DMS153 (cell line): ENCODE results near the gene MYH16.
A peak's percentile ranks its signal among the peaks of the same experiment; 100 is the strongest.
"Not testable (repeated sequence)": the region's sequence is repeated elsewhere in the genome, so short reads cannot be mapped to it uniquely, and the experiment has no call there.

Experiments used
- DNase-seq: peaks from one replicate; lab custom pipeline; 2025; lab: John Stamatoyannopoulos, UW

The MYH16 gene

DNA sequence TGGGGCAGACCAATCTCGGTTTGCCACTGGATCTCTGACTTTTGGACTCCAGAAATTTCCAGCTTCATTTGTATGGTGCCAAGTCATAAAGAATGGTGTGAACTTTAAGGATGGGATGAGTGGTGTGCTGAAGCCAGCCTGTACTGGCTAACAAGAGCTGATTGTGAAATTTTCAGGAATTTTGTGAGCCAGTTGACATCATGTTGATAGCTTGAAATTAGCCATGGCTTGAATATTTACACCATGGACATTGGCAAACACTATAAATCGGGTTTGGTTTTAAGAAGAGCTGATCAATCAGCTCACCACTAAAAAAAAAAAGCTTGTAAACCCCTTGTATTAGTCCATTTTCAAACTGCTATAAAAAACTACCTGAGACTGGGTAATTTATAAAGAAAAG is 14.1 kb upstream of the MYH16 start:
- DNase-seq = no peak

DNA sequence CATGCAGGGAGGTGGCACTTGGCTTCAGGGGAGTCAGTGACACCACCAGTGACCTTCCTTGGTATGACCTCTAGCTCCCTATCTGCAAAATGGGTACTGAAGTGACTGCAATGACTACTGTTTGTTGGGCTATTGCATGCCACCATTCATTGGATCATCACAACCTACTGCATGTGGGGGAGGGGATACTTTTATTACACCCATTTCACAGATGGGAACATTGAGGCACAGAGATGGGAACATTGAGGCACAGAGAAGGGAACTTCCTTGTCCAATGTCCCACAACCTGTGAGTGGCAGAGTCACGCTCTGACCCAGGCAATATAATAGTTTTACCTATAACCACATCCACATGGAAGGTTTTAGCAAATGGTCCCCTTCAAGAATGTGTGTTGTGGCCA is 12.2 kb upstream of the MYH16 start:
- no peak for DNase-seq

DNA sequence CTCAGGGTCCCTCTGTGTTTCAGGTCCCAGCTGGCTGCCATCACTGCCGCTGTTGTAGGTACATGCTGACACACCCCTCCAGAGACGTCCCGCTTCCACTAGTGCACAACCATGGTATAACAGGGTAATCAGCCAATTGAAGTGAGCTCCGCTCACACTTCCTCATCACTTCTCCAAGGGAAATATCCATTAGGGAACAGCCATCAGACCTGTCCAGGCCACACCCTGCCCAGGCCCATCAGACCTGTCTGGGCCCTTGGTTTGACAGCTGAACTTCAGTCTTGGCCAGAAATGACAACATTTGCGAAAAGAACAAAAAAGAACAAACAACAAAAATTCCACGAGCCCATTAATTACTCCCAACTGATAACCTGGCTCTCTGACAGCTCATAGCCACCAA is 11.0 kb upstream of the MYH16 start:
- no peak for DNase-seq

DNA sequence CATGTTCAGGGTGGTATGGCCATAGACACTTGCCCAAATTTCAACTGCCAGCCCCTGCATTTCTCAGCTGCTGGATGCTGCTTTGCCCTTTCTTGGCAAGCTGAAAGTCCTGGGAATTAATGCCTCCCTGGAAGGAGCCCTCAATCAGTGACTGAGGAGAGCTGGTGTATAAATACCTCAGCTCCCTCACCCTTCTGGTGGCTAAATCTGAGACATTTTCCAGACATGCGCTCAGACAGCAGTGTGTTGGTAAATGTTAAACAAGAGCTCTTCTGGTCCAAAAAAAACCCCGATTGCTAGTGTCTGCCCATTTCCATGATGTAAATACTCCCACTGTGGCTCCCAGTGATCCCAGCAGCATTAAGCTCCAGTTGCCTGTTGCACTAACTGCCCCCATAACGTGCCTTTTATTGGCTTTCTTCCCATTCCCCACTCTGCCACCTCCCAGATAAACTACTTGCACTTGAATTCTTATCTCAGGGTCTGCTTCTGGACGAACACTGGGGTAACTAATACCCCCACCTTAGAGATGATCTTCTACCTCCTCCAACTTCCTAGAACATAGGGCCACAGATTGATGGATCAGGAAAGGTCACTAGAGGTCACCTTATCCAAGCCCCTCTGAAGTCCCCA is 6.7 kb upstream of the MYH16 start:
- no peak for DNase-seq

DNA sequence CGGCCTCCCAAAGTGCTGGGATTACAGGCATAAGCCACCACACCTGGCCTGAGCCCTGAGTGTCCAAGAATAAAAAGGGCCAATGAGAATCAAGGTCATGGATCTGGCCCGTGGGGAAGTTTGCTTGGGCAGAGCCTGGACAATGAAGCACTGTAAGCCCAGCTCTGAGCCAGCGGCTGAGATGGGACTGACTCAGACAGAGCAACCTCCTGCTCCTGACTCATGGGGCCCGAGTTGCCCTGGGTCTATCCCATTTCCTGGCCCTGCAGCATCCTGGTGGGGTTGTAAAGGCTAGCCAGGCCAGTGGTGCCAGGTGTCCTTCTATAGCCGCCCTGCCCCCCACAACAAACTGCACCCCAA is 5.2 kb upstream of the MYH16 start:
- DNase-seq = no peak

DNA sequence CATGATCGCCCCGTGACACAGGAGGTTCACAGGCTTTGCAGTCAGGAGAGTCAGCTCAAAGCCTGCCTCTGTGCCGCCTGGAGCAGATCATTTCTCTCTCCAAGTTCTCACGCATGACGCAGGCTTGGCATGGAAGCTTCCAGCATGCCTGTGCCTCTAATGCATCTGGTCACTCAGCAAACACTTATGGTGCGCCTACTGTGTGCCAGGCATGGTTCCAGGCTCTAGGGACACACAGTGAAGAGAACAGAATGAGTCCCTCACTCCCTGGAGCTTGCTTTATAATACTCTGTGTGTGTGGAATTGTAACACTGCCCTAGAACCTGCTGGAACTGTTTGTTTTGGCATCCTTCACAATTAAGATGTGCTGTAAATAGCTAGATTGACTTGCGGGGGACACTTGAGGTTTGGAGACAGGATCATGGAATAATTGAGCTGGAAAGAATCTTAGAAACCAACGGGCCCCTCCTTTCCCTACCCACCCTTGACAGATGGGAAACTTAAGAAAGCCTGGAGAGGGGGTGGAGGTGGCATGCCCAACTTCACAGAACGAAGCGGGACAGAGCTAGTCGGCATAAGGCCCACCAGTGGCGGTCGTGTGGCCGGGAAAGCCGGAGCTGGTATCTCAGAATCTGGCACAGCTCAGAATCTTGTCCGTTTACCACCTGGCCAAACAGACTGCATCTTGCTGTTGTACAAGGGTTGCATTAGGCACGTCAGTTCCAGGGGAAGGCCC is 4.6 kb upstream of the MYH16 start:
- DNase-seq = no peak

DNA sequence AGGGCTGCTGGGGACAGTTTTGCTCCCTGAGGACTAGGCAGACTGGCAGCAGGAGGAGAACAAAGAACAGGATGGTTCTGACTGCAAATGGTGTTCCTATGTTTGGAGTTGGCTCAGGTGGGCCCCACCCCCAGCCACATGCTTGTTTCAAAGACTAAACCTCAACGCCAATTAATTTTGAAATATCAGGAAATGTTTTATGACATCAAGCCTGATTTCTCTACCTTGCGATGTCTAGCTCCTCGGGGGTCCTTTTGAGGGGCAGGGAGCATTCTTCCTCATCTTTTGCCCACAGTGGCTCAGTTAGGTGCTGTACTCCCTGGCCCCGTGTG is 4.1 kb upstream of the MYH16 start:
- DNase-seq = no peak

DNA sequence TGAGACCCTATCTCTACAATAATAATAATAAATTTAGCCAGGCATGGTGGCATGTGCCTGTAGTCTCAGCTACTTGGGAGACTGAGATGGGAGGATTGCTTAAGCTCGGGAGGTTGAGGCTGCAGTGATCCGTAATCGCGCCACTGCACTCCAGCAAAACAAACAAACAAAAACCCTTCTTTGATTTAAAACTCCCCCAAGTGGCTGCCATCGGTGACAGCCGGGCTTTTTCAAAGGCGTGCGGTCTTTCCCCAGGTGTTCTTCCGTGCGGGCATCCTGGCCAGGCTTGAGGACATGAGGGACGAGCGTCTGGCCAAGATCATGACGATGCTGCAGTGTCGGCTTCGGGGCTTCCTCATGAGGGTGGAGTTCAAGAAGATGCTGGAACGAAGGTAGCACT is 1.9 kb upstream of the MYH16 start:
- peak; percentile 33 for DNase-seq

DNA sequence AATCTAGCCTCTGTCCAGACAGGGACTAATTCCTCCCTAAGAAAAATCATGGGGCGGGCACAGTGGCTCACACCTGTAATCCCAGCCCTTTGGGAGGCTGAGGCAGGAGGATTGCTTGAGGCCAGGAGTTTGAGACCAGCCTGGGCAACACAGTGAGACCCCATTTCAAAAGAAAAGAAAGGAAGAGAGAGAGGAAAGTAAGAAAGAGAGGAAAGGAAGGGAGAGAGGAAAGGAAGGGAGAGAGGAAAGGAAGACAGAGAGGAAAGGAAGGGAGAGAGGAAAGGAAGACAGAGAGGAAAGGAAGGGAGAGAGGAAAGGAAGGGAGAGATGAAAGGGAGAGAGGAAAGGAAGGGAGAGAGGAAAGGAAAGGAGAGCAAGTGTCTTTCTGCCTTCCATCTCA is 922 bp downstream of the MYH16 start:
- not testable (repeated sequence) for DNase-seq

DNA sequence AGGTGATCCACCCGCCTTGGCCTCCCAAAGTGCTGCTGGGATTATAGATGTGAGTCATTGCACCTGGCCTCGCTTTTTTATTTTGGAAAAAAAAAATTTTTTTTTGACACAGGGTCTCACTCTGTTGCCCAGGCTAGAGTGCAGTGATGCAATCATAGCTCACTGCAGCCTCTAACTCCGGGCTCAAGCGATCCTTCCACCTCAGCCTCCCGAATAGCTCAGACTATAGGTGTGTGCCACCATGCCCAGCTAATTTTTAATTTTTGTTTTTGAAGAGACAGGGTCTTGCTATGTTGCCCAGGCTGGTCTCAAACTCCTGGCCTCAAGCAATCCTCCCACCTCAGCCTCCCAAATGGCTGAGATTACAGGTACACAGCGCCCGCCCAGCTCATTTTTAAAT is 2.3 kb downstream of the MYH16 start:
- DNase-seq = not testable (repeated sequence)

DNA sequence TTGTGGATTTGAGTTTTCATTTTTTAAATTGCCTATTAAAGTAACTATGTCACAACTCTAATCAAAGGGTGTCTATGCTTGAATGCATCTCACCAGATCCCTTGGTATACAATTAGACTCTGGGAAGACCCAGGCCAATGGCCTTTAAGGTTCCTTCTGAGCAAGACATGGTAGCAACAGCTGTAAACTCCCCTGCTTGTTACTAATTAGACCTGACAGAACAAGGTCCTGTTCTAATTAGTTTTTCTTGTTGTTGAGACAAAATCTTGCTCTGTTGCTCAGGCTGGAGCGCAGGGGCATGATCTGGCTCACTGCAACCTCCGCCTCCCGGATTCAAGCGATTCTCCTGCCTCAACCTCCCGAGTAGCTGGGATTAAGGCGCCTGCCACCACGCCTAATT is 2.9 kb downstream of the MYH16 start:
- DNase-seq = no peak

DNA sequence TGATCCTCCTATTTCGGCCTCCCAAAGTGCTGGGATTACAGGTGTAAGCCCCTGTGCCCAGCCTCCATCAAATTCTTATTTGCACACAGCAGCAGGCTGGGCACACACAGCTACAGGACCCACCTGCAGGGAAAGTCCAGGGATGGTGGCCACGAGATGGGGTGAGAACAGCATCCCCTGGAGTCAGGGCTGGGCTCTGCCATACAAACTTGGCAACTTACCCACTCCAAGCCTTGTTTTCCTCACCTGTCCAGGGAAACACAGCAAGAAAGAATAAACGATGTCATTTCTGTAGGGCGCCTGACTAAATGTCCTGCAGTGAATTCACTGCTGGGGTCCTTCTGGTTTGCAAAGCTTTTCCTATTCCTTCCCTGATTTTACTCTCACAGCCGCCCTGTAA is 5.5 kb downstream of the MYH16 start:
- no peak for DNase-seq

DNA sequence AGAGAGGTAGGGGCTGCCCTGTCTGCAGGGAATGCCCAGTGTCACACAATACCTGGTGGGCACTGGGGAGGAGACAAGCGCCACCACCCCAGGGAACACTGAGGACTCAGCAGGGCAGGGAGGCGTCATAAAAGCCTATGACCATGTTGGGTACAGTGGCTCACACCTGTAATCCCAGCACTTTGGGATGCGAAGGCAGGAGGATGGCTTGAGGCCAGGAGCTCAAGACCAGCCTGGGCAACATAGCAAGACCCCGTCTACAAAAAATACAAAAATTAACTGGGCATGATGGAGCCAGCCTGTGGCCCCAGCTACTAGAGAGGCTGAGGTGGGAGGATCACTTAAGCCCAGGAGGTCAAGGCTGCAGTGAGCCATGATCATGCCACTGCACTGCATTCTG is 11.5 kb downstream of the MYH16 start:
- not testable (repeated sequence) for DNase-seq

DNA sequence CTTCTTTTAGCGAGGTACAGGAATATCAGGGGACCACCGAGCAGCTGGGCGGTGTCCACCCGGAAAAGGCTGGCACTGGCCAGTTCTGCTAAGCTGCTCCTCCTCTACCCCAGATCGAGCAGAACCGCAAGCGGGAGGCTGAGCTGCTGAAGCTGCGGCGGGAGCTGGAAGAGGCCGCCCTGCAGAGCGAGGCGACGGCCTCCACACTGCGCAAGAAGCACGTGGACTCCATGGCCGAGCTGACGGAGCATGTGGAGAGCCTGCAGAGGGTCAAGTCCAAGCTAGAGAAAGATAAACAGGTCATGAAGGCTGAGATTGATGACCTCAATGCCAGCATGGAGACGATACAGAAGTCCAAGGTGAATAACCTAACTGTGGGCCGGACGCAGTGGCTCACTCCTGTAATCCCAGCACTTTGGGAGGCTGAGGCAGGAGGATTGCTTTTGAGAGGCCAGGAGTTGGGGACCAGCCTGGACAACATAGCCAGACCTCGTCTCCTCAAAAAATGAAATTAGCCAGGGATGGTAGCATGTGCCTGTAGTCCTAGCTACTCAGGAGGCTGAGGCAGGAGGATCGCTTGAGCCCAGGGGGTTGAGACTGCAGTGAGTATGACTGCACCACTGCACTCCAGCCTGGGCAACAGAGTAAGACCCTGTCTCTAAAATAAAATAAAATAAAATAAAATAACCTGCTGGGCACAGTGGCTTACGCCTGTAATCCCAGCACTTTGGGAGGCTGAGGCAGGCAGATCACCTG is 15.3 kb downstream of the MYH16 start:
- no peak for DNase-seq

DNA sequence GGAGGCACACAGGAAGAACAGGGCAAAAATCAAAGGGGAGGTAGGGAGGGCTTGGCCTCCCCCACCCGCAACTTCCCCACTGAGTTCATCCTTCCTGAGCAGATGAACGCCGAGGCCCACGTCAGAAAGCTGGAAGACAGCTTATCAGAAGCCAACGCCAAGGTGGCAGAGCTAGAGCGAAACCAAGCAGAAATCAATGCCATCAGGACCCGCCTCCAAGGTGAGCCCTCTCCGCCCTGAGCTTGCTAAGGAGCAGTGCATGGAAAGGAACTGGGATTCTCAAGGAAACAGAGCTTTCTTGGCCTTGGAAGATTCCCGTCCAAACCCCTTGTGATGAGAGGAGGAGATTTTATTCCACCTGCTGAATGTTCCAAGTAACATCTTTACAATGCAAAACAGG is 16.5 kb downstream of the MYH16 start:
- DNase-seq = no peak

DNA sequence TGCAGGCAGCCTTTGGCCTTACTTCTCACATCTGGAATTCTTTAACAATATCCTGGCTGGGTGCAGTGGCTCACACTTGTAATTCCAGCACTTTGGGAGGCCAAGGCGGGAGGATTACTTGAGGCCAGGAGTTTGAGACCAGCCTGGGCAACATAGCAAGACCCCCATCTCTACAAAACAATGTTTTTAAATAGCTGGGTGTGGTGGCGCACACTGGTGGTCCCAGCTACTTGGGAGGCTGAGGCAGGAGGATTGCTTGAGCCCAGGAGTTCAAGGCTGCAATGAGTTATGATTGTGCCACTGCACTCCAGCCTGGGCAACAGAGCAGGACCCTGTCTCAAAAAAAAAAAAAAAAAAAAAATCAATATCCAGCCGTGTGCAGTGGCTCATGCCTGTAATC is 17.5 kb downstream of the MYH16 start:
- DNase-seq = not testable (repeated sequence)

DNA sequence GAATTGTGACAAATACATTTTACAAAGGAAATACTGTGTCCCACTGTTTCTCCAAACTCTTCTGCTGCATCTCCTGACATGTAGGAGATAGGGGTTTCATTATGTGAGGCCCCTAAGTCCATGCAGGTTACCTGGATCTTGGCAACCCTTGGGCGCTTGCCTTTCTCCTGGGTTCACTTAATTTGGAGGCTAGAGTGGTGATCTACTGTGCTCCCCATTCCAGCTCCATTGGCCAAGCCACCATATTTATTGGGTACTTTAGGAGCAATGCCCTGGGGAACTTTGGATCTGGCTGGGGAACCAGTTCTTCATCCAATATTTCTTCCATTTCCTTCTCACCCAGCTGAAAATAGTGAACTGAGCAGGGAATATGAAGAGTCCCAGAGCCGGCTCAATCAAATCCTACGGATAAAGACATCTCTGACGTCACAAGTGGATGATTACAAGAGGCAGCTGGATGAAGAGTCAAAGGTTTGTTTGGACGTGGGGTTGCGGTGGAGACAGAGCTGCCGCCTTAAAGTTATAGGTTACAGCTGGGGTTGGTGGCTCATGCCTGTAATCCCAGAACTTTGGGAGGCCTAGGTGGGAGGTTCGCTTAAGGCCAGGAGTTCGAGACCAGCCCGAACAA is 18.5 kb downstream of the MYH16 start:
- DNase-seq = no peak

DNA sequence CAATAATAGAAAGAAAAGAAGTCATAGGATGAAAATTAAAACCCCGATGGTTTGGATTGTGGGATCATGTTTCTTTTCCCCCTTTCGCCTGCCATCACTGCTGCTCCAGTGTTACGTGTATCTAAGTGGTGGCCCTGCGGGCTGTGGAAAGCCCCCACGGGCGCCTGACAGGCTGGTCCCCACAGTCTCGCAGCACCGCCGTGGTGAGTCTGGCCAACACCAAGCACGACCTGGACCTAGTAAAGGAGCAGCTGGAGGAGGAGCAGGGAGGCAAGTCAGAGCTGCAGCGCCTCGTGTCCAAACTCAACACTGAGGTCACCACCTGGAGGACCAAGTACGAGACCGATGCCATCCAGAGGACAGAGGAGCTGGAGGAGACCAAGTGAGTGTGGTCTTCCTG is 19.5 kb downstream of the MYH16 start:
- DNase-seq = no peak

DNA sequence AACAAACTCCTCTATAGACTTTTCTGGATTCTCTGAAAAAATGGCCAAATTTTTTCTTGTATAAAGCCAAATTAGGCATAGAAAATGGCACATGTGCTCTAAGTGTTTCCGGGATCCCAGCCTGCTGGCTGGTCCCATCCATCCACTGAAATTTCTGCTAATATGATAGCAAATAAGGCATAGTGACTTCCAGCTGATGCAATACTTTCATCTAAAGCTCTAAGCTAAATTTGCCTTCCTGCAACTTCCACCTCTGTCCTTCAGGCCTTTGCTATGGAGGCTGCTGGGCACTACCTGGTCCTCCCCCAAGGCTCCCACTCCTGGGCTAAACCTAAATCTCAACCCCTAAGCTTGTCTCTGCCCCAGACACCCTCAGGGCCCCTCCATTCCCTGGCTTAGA is 20.5 kb downstream of the MYH16 start:
- no peak for DNase-seq

DNA sequence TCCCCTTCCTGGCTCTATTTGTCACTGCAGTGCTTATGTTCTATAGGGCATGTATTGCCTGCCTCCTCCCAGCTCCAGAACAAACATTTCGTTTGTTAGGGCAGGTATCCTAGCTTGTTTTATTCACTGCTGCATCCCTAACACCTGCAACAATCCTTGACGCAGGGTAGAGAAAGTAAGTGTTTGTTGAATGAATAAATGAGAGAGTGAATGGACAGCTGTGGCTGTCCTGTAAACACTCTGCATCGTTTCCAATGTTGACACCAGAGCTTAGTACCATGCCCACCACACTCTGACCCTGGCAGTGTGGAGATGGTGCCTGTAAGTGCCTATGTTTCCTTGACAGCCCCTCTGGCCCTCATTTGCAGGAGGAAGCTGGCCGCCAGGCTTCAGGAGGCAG is 21.0 kb downstream of the MYH16 start:
- DNase-seq = no peak

DNA sequence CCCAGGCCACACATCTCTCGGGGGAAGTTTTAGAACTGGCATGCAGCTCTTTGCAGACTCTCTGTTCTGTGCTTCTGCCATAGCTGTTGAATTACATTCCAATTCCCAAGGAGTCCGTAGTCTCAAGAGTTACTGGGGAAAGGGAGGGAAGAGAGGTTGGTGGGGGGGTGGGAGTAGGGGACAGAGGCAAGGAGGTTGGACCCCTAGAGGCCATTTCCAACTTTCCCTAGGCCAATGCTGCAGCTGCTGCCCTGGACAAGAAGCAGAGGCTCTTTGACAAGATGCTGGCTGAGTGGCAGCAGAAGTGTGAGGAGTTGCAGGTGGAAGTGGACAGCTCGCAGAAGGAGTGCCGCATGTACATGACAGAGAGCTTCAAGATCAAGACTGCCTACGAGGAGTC is 23.8 kb downstream of the MYH16 start:
- DNase-seq = no peak

DNA sequence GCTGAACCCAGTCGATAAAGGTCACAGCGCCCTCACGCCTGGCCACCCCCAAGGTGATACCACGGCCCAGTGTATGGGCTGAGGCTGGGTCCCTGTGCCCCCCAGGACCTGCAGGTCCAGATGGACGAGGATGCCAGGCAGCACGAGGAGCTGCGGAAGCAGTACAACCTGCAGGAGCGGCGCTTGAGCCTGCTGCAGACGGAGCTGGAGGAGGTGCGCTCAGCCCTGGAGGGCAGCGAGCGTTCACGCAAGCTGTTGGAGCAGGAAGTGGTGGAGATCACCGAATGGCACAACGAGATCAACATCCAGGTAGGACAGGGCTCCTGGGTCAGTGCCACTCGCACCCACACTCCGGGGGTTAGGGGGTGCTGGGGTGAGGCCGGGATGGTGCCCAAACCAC is 28.9 kb downstream of the MYH16 start:
- DNase-seq = no peak
